Measurements from ENCODE around the gene PKNOX2.
A peak's percentile ranks its signal among the peaks of the same experiment; 100 is the strongest.

PKNOX2 gene

GRCh38 chr11:125262830-125263218 is 98.3 kb downstream of the PKNOX2 start:
- DNase-seq (ENCODE audit: low read depth) = no peak
- TF ChIP-seq CTCF (IDR thresholded peaks at IDR 0.05; ENCODE audit: control insufficient read depth, insufficient read depth, low read depth, low read length, missing control alignments) = no peak
- H3K4me3 ChIP-seq (ENCODE audit: control insufficient read depth, low read depth, low read length) = no peak overlapping the region

- no peak overlapping the region for H3K4me3 ChIP-seq (ENCODE audit: control insufficient read depth, low read depth, low read length)
- no peak for TF ChIP-seq CTCF (IDR thresholded peaks at IDR 0.05; ENCODE audit: control insufficient read depth, insufficient read depth, low read depth, low read length, missing control alignments)
- DNase-seq (ENCODE audit: low read depth) = peak; percentile 99
Measured at GRCh38 chr11:125263268-125263790, 98.8 kb downstream of the PKNOX2 start.

- H3K4me3 ChIP-seq (ENCODE audit: control insufficient read depth, low read depth, low read length) = no peak overlapping the region
- no peak for TF ChIP-seq CTCF (IDR thresholded peaks at IDR 0.05; ENCODE audit: control insufficient read depth, insufficient read depth, low read depth, low read length, missing control alignments)
- DNase-seq (ENCODE audit: low read depth) = no peak
Measured at GRCh38 chr11:125264100-125265022, 99.8 kb downstream of the PKNOX2 start.

- DNase-seq (ENCODE audit: low read depth) = no peak
- no peak overlapping the region for H3K4me3 ChIP-seq (ENCODE audit: control insufficient read depth, low read depth, low read length)
- TF ChIP-seq CTCF (IDR thresholded peaks at IDR 0.05; ENCODE audit: control insufficient read depth, insufficient read depth, low read depth, low read length, missing control alignments) = no peak
Measured at GRCh38 chr11:125267548-125267947, 103.0 kb downstream of the PKNOX2 start.

- no peak for DNase-seq (ENCODE audit: low read depth)
- H3K4me3 ChIP-seq (ENCODE audit: control insufficient read depth, low read depth, low read length) = no peak overlapping the region
- TF ChIP-seq CTCF (IDR thresholded peaks at IDR 0.05; ENCODE audit: control insufficient read depth, insufficient read depth, low read depth, low read length, missing control alignments) = no peak
Measured at GRCh38 chr11:125268611-125269010, 104.1 kb downstream of the PKNOX2 start.

GRCh38 chr11:125270106-125270505 is 105.6 kb downstream of the PKNOX2 start:
- H3K4me3 ChIP-seq (ENCODE audit: control insufficient read depth, low read depth, low read length) = no peak overlapping the region
- no peak for DNase-seq (ENCODE audit: low read depth)
- TF ChIP-seq CTCF (IDR thresholded peaks at IDR 0.05; ENCODE audit: control insufficient read depth, insufficient read depth, low read depth, low read length, missing control alignments) = no peak
